ENCODE measurements around the gene ATP8B4.

ATP8B4 gene

DNA sequence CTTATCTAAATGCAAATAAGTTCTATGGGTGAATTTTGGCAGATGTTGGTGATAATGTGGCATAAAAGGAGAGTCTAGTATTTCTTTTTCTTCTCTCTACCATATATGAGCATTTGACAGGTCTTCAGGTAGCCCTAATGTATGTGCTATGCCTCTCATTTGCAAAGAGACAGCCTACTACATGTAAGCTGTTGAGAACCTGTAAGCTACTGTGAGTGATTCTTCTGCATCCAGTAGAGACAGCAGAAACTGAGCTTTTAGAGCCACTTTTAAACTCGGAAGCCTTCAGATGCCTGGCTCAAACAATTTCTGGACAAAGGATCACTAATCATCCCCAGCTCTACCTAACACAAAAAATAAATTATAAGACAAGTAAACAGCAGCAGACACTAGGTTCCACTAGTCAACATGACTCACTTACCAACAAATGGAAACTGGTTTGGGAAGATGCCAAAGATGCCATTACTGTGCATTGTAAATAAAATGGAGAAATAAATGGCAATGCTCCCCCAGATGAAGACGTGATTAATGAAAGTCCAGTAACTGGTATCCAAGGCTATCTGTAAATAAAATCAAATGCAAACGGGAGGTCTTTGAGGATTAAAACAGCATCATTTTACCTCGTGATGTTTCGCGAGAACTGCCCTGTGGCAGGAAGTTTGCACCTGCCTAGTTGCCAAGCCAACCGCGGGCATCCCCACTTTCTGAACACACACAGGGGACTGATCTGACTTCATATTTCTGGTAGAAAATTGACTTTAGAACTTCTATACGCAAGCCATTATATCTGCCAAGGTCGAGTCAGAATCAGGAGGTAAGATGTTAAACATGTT is 252.9 kb downstream of the ATP8B4 start:
- DNase-seq (ENCODE audit: low read depth in 2 of 3, low spot score in 2 of 3), result no peak

DNA sequence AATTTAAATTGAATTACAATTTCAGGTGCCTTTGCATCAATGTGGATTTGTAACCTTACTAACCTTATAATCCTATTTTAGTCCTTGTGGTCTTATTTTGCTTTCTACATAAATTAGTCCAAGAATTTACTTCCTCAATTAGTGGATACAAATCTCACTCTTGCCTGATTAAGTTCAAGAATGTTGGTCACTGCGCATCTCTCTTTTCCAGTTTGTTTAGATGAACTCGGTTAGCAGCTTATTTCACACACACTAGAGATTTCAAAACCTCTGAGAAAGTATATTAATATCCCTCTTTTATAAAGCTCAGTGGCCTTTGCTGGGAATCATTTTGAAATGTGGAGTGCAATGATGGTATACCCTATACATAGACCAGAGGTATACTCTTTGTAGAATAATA is 254.8 kb downstream of the ATP8B4 start:
- DNase-seq (ENCODE audit: low read depth in 2 of 3, low spot score in 2 of 3), result no peak

DNA sequence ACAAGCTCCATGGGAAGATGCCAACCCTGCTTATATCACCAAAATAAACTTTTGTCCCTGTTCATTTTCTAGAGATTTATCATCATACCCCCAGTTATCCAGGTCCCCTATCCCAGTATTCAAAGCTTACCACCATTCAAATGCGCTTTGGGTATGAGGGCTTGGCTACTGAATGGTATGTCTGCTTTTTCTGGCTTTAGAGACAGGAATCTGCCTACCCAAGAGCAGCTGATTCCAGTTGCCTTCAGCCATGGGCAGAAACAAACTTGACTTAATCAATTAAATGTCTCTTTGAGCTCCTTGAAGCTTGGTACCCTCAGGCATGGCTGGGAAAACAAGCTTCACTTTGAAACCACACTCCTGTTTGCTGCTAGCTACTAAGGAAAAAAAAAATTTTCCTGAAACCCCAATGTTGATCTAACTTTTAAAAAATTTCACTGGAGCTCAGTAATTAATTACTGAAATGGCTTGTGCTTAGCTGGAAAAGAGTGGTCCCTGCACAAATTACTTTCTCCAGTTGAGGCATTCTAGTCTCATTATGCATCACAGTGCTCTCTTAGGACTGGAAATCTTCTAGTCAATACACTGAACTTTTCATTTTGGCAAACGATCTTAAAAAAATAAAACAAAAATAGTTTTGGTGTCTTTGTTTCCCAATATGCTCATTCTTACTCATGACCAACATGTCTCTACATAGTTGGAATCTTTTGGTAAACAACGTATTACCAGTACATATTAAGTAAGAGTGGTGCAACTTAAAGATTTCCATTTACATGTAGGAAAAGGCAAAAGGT is 255.4 kb downstream of the ATP8B4 start:
- no peak for DNase-seq (ENCODE audit: low read depth in 2 of 3, low spot score in 2 of 3)

DNA sequence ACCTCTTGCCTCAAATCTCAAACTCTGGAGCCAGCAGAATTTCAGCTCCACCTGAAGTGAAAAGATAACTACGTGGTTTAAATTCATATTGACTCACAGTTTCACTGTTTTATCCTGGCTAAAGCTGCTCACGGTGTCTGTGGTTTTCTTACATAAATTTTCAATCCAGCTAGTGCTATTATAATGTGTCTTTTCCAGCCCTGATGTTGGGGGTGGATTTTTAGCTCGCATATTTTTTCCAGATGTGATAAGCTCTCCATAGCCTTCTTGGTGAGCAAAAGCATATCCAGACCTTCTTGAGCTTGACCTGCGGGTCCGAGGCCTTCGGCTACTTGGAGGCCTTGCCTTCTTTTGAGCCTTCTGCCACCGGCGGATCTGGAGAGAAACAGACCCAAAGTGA is 258.9 kb downstream of the ATP8B4 start:
- DNase-seq (ENCODE audit: low read depth in 2 of 3, low spot score in 2 of 3), result no peak

- no peak for DNase-seq (ENCODE audit: low read depth in 2 of 3, low spot score in 2 of 3)
Measured at GRCh38 chr15:49857496-49858475, 261.2 kb downstream of the ATP8B4 start.

GRCh38 chr15:49855917-49856637 is 263.0 kb downstream of the ATP8B4 start:
- no peak for DNase-seq (ENCODE audit: low read depth in 2 of 3, low spot score in 2 of 3)

DNA sequence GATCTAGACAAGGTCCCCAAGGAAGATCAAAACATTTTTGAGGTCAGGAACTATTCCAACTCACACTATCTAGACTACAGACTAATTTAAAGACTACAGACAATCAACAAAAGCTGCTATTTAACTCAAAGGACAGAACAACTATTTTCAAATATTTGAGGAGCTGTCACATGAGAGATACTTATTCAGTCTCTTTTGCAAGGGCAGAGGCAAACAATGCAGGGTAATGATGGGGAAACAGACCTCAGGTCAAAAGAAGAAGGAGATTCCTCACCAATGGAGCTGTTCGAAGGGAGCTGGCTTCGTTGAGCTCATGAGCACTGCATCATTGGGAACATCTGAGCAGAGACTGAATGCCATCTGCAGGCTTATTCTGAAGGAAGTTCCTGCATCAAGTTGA is 266.3 kb downstream of the ATP8B4 start:
- DNase-seq (ENCODE audit: low read depth in 2 of 3, low spot score in 2 of 3), result no peak

- no peak for DNase-seq (ENCODE audit: low read depth in 2 of 3, low spot score in 2 of 3)
Measured at GRCh38 chr15:49848807-49849206, 270.2 kb downstream of the ATP8B4 start.

DNA sequence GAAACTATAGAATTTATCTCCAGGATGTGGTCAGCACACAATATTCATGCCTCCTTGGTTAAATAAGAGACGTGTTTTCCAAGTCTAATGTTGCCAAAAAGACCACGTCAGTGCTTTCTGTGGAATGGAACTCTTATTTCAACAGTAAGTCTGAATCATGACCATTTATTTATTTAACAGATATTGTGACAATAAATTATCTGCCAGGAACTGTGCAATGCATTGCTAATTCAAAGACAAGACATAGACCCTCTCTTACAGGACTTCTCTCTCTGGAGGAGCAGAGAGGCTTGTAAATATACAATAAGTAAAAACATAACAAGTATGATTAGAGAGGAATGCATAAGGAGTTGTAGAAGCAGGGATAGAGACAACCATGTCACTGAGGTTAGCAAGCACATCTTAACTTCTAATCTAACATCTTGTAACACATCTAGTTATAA is 270.7 kb downstream of the ATP8B4 start:
- DNase-seq (ENCODE audit: low read depth in 2 of 3, low spot score in 2 of 3), result no peak

DNA sequence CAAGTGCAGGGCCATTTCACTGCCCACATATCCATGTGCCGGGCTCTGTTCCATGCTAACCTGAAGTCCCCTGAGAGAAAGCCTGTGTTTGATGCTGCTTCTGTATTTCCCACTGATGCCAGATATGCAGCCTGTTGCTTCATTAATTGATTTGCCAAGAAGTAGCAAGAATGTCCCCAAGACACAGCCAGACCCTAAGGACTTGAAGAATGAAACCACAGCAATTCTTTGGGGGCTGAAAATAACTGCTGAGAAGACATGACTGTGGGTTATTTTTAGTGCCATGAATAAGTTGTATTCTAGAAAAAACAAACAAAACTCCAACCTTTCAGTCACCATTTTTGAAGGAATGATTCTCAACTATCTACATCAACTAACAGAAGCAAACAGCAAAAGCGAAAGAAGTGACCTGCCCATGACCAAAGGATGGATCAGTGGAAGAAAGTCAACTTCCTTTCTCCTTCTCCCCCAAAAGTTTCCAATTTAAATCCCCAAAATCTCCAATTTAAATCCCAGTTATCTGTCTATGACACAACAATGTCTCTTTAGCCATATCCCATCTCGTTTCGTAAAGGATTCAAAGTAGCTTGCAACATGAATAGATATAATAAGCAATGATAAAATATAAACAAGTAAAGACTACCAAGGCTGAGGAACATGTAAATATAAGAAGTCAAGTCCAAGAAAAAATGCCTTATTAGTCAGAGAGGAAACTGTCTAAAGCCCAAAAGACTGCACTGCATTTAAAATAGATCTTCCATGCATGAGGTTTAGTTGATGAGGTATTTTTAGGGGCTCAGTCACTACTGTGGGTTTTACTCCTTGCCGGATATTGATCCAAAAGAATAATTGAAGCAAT is 271.4 kb downstream of the ATP8B4 start:
- no peak for DNase-seq (ENCODE audit: low read depth in 2 of 3, low spot score in 2 of 3)

DNA sequence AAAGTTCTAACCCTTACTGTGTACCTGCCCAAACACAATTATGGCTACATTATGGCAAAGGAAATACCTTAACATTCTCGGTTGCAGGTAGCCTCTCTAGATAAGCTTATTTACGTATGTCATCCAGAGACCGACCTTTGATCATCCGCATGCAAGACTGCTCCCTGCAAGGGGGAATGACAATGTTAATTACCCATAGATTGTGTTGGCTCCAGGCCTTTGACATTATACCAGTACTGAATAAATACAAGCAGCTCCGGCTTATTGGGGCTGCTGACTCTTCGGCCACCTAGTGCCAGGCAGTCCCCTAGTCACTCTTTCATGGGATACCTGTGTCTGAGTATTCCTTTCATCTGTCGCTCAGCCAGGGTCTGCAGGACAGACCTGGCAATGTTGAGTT is 274.6 kb downstream of the ATP8B4 start:
- DNase-seq (ENCODE audit: low read depth in 2 of 3, low spot score in 2 of 3), result no peak

DNA sequence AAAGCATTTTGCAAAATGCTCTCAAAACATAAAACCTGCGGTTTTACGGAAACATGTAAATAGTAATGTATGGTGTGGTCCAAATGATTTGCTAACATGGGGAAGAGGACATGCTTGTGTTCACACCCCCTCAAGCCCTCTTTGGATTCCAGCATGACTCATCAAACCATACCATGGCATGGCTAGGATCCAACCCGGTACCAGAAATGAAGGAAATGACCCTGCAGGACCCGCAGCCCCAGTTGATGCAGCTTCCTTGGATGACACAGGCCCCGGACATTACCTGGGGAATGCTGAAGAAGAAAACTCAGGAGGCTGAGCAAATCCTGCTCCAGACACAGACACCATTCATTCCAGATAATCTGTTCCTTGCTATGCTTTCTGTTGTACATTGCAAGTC is 275.3 kb downstream of the ATP8B4 start:
- DNase-seq (ENCODE audit: low read depth in 2 of 3, low spot score in 2 of 3), result no peak

DNA sequence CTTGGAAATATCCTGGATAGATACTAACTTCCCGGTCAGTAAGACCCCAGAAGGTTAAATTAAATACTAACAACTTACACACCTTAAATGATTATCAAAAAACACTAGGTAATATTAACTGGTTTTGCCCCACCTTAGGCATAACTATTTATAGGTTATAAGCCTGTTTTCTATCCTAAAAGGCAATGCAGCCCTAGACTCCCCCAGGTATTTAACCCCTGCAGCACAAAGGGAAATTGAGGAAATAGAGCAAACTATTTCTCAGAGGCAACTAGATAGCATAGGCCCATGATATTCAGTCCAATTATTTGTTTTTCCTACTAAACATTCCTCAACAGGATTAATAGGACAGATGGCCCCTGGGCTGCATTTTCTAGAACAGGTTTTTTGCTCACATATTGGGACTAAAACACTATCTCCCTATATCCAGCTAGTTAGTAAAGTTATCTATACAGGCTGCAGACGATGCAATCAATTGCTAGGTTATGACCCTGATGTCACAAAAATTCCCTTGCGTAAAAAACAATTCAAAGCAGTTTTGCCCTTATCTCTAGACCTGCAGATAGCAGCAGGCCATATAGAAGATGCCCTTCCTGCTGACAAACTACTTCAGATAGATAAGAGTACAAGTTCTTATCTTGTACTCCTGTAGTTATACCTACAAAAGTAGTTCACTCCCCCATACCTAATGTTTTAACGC is 276.9 kb downstream of the ATP8B4 start:
- DNase-seq (ENCODE audit: low read depth in 2 of 3, low spot score in 2 of 3), result no peak

DNA sequence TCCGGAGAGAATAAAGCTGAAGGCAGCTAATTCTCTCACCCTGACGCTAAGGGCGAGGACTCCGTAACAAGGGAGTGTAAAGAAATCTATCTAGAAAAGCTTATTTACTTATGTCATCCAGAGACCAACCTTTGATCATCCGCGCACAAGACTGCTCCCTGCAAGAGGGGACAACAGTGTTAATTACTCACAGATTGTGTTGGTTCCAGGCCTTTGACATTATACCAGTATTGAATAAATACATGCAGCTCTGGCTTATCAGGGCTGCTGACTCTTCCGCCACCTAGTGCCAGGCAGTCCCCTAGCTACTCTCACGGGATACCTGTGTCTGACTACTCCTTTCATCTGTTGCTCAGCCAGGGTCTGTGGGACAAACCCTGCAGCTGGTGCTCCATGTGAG is 286.5 kb downstream of the ATP8B4 start:
- DNase-seq (ENCODE audit: low read depth in 2 of 3, low spot score in 2 of 3), result no peak

DNA sequence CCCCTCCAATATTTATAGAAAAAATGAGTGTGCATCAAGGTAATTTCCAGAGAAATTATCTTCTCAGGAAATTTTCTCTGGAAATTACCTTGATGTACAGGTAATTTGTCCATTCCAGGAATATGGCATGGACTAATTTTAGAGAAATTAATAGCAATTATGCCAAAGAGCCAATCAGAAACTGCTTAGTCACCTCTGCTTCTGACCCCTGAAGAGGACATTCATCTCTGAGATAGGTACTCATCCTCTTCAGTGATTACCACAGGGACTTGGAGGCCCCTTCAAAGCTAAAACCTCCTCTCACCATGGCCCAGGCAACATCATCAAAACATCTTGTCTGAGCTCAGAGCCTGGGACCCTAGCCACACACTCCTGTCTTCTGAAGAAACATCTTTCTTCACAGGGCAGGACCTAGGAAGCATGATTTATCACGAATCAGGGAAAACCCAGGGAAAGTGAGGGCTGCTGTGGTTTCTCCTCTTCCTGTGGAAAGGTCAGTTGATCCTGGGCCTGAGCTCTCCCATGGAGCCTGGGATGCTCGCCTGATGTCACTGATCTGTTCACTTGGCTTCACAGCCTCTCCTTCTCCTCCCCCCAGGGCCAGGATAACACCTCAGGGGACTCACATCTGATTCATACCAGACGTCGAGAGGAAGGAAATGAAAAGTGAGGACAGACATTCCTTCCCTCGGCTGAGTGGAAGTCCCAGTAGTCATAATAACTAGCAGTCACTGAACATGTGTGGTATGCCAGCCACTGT is 287.6 kb downstream of the ATP8B4 start:
- no peak for DNase-seq (ENCODE audit: low read depth in 2 of 3, low spot score in 2 of 3)

DNA sequence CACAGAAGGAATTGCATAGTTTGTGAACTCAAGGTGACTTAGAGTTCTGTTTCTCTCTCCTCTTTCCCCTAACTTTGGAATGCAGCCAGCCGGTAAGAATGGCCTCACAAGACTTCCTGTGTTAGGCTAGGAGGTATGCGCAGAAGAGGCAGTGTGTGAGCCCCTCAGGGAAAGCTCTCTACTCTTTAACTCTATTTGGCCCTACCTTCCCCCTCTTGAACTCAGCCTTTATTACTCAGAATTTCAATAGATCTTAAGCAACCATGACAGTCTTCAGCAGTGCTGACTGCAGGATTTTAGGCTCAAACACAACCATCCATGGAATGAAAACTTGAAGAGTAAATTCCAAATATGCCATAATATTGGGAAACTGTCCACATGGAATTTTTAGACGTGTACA is 288.6 kb downstream of the ATP8B4 start:
- DNase-seq (ENCODE audit: low read depth in 2 of 3, low spot score in 2 of 3), result no peak

DNA sequence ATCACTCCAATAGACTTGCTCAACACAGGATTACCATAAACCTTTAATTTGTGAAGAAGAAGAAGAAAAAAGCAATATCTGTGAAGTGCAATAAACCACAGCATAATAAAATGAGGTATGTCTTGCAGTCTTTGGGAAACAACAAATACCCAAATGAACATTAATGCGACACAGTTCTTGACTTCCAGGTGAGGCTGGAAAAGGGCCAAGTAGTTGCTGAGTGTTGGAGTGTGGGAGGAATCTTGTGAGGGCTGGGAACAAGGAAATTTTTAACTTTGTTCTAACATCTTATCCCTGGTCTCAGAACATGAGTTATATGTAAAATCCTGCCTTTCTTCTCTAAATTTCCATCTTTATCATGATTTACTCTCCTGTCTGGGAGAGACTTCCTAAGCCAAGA is 291.7 kb downstream of the ATP8B4 start:
- no peak for DNase-seq (ENCODE audit: low read depth in 2 of 3, low spot score in 2 of 3)

GRCh38 chr15:49826640-49827234 is 292.3 kb downstream of the ATP8B4 start:
- DNase-seq (ENCODE audit: low read depth in 2 of 3, low spot score in 2 of 3), result no peak

Measured in activated CD8-positive, alpha-beta memory T cell treated with anti-CD3 and anti-CD28 coated beads for 48 hours (primary cell).